GM18861 (cell line): ENCODE measurements around the gene KDM6A.
"Not testable (repeated sequence)": the region's sequence is repeated elsewhere in the genome, so short reads cannot be mapped to it uniquely, and the experiment has no call there.

Source experiments
- ATAC-seq: cut with Tn5 transposase; IDR thresholded peaks from one replicate; pipeline ENCODE4 v1.9.1; 2021; ENCODE audit not compliant: unreplicated experiment

The KDM6A gene

DNA sequence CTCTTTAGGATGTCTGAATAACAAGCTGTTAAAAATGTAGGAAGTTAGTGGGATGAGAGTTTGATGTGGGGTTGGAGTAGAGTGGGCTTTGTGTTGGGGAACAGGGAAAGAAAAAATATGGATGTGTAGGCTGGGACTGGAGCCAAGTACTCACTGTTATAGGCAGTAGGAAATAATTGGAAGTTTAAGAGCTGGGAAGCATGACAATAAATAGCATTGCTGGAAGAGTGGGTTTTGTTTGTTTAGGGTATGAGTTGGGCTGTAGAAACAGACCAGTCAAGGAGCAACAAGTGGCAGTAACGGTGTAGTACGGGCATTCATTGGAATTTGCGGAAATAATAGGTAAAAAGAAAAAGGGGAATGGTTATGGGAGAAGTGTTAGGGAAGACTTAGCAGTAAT lies 81.6 kb downstream of the KDM6A start:
- no peak for ATAC-seq

DNA sequence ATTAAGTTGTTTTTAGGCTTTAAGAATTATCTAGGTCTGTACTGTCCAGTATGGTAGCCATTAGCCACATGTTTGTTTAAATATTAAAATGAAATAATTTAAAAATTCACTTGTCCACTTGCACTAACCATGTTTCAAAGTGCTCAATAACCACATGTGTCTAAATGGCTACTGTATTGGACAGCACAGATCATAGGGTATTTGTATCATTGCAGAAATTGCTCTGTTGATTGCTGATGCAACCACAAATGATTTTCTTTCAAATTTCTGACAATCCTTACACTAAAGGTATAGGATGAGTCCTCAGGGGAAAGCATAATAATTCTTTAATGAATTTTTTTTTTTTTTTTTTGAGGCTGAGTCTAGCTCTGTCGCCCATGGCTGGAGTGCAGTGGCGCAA lies 84.9 kb downstream of the KDM6A start:
- ATAC-seq = no peak

DNA sequence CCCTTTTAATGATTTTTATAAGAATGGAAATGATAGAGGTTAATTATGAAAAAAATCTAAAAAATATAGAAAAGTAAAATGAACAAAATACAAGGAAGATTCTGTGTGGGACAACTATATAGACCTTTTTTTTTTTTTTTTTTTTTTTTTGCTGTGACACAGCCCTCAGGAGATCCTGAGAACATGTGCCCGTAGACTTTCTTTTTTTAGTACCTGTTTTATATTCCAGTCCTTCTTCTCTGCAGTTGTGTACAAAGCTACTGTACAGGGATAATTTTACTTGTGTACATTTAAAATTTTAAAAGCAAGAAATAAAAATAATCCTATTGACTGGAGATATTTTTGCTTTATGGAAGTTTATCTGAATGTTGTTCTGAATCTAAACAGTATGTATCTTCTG lies 85.5 kb downstream of the KDM6A start:
- ATAC-seq = no peak

DNA sequence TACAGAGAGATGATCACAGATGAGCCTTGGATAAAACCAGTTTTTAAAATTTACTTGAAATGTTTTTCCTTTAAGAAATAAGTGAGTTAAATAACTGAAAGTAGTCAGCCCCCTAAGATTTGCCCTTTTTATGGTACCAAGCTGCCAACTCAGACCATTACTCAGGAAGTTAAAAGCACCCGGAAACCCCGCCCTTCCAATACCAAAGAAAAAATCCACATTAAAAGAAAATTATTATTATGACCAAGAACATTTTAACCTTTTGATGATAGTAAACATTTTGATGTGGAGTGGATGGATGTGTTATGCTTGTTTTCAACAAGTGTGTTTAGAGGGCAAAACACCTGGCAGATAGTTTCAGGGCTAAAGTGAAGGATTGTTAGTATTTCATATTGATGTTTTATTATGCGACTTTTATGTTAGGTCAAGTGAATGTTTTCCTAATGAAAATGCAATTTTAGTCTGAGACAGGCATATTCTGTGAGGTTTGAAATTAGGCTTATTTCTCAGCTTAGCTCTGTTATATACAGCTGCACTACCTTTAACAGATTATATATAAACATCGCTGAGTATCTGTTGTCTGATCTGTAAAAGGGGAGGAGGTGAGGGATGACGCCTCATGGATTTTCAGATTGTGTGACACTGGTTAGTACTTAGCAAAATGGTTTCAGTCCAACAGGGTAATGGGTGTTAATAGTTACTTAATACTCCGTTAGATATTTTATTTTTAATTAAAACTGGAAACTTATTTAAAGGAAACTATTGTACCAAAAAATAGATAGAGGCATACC lies 89.0 kb downstream of the KDM6A start:
- no peak for ATAC-seq

DNA sequence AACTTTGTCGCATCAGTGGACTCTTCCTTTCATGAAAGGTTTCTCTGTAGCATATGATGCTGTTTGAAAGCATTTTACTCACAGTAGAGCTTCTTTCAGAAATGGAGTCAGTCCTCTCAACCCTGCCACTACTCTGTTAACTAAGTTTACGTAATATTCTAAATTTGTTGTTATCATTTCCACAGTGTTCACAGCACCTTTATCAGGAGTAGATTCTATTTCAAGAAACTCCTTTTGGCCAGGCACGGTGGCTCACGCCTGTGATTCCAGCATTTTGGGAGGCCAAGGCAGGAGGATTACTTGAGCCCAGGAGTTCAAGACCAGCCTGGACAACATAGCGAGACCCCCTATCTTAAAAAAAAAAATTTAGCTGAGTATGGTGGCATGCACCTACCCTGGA lies 90.0 kb downstream of the KDM6A start:
- ATAC-seq = no peak

DNA sequence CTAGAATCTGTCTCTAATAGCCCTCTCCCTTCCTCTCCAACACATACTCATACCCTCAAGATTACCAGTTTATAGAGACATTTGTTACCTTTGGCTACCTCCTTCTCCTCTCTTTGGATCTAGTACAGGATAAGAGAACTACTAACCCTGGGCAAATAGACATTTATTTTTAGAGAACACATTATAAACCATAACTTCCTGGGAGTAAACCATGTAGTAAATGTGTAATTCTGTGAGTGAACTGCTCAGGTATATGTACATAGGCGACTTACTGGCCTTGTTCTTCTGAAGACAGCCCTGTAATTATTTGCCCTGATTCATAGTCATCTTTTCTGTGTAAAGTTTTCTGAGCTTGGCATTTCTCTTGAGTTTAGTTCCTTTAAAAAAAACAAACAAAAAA lies 94.2 kb downstream of the KDM6A start:
- ATAC-seq = no peak

DNA sequence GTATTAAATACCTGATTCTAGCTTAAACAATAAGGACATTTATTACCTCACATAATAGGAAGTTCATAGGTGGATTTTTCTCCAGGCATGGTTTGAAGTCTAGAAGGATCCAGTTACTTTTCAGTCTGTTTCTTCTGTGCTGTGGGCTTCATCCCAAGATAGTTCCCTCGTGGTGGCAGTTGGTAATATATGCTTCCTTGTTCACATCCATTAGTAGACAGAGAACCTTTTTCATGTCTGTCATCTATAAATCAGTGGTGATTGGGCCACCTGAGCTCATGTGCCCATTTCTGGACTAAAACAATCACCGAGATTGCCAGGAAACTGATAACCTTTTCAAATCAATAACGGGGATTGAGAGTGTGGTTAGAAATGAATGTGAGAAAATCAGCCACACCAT lies 97.7 kb downstream of the KDM6A start:
- no peak for ATAC-seq

DNA sequence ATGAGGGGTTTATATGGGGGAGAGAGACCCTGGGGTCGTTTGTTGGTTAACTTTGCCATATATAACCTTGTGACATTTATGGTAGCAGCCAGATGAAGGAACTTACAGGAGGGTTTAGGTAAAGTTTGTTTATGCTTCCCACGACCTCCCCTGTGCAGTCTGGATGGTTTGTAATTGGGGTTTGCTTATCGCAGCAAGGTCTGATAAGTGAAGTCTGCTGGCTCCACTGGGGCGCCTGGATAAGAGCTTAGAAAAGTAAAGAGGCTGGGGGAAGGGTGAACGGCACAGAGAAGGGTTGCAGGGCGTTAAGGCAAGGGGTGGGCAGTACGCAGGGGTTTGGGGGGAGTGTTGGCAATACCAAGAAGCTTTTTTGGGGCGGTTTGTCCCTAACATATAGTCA lies 98.7 kb downstream of the KDM6A start:
- ATAC-seq = no peak

DNA sequence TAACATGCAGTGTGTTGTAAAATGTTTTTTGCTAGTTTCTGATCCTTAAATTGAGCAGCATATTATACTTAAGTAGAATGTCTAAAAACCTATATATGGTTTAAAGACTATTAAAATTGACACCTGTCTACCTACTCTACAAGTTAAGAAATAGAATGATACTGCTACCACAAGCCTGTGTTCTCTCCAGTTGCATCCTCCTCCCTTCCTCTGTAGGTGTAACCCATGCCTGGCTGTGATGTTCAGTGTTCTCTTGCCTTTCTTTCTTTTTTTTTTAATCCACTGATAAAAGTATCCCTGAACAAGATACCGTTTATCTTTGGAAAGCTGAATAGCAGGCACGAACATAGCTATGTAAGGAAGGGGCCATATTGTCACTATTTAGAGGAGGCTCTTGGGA lies 99.1 kb downstream of the KDM6A start:
- no peak for ATAC-seq

DNA sequence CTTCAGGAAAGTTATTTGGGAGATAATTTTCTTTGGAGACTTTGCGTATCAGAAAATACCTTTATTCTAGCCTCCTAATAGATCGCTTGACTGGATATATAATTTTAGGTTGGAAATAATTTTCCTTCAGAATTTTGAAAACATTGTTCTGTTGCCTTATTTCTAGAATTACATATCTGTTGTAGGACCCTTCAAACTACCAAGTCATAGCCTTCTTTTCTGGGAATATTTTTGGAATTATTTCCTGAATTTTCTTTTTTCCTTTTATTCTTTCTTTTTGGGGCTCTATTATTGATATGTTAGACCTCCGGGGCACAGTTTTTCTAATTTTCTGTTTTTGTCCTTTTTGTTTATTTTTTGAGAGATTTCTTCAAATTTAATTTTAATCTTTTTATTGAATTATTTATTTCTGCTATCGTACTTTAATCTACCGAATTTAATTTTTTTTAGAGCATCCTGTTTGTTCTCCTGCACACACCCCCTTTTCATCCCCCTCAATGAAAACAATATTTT lies 100.5 kb downstream of the KDM6A start:
- no peak for ATAC-seq

DNA sequence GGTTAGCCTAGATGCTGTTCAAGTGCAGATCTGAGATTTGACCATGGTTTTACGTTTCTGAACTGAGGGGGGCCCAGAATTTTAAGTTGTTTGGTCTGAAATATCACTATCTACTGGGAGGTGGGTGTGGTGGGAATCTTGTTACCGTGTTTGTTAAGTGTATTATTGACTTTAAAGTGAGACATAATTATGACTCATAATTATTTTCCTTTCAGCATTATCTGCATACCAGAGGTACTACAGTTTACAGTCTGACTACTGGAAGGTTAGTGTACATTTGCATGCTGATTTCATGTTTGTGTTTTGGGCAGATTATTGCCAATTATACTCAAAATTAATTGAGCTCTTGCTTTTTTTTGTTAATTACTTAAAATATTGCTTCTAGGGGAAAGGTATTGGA lies 101.5 kb downstream of the KDM6A start:
- no peak for ATAC-seq

DNA sequence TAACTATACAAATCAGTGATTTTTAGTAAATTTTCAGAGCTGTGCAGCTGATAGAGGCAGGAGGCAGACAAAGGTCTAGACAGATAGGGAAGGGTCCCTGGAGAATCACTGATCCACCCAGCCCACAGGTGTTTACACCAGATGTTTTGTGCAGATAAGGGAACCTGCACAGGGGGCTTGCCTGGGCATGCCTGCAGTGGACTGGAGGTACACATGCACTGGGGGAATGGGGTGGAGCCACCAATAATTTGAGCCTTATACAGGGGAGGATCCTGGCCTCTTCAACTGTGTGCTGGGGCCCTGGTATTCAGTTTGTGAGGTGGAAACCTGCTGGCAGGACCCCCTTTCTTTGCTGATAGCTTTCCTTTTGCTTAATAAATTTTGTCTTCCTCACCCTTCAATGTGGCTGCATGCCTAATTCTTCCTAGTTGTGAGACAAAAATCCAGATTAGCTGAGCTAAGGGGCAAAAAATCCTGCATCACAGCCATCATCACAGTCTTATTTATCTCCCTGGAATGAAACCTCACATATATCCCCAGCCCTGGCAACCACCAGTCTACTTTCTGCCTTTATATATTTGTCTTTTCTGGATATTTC lies 102.8 kb downstream of the KDM6A start:
- no peak for ATAC-seq

DNA sequence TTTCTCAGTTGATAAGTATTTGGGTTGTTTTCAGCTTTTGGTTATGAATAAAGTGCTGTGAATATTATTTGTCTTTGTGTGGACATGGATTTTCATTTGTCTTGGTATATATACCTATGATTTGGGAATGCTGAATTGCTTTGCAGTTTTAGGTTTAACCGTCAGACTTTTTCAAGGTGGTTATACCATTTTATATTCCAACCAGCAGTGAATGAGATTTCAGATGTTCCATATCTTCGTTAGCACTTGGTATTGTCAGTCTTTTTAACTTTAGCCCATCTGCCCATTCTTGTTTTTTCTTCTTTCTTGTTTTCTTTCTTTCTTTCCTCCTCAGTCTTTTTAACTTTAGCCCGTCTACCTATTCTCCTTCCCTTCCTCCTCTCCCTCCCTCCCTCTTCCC lies 106.0 kb downstream of the KDM6A start:
- ATAC-seq = no peak

DNA sequence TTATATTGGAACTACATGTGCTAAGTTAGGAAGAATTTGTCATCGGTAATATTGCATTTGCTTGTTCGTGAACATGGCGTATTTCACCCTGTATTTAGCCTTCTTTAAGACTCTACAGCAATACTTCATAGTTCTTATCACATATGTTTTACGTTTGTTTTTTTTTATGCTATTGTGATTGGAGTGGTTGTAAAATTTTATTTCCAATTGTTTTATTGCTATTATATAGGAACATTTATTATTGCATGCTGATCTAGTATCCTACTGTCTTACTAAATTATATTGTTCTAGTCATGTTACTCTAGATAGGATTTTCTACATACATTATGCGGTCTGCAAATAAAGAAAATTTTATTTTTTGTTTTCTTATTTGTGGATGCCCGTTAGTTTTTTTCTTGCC lies 107.4 kb downstream of the KDM6A start:
- ATAC-seq = no peak

DNA sequence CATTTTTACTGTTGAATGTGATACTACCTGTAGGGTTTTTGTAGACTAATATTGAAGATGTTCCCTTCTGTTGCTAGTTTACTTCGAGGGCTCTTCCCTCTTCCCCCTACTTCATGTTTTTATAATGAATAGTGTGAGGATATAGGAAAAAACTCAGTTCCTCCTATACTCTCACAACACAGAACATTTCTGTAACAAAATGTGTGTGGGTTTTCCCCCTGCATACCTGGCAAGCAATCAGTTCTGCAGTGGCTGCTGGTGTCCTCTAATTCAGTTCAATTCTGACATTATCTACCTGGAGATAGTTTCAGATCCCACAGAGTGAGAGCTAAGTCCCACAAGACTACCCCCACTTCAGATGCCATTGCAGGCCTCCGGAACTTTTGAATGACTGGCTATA lies 107.9 kb downstream of the KDM6A start:
- ATAC-seq = no peak

DNA sequence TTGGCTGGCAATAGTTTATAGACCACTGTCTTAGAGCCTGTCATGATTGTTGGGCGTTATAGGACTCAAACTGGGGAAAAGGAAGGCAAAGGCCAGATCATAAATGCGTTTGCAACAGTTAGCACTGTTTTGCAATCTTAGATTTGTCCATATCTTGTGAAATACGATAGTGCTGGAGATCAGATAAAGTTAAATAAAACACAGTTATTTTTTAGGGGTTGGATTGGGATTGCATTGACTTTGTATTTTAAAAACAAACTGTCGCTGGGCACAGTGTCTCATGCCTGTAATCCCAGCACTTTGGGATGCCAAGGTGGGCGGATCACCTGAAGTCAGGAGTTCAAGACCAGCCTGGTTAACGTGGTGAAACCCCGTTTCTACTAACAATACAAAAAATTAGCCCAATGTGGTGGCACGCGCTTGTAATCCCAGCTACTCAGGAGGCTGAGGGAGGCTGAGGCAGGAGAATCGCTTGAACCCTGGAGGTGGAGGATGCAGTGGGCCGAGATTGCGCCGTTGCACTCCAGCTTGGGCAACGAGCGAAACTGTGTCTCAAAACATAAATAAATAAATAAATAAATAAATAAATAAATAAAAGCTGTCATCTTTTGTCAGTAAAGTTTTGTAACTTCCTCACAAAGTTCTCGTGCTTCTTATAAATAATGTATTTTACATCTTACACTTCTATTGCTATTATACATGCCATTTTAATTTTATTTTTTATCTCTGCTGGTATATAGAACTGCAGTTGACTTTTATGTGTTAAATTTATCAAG lies 117.2 kb downstream of the KDM6A start:
- ATAC-seq = no peak

DNA sequence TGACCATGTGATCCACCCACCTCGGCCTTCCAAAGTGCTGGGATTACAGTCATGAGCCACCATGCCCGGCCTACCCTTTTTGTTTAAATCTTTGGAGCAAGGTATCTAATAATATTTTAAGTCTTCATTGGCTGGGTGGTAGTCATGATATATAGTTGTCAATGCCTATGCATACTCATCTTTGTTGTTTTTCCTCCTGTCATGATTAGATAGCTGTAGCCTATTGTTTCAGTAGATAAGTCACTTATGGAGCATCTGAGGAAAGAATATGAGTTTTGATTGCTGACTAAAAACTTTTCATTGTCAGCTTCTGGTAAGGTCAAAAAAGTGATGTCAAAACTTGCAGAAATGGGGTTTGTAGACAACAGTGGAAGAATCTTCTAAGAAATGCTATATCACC lies 119.8 kb downstream of the KDM6A start:
- no peak for ATAC-seq

DNA sequence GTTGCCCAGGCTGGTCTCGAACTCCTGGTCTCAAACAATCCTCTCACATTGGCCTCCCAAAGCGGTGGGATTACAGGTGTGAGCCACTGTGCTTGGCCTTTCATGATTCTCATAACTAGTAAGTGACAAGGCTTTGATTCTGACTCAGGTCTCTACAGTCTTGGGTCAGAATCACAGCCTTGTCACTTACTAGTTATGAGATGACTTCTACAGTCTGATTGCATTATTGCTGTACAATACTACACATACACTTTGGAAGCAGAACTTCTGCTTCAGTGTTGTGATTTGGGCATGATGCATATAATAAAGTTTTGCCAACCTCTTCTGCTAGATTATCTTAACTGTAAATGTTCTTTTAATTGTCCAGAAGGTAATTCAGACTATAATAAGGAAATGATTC lies 123.3 kb downstream of the KDM6A start:
- no peak for ATAC-seq

DNA sequence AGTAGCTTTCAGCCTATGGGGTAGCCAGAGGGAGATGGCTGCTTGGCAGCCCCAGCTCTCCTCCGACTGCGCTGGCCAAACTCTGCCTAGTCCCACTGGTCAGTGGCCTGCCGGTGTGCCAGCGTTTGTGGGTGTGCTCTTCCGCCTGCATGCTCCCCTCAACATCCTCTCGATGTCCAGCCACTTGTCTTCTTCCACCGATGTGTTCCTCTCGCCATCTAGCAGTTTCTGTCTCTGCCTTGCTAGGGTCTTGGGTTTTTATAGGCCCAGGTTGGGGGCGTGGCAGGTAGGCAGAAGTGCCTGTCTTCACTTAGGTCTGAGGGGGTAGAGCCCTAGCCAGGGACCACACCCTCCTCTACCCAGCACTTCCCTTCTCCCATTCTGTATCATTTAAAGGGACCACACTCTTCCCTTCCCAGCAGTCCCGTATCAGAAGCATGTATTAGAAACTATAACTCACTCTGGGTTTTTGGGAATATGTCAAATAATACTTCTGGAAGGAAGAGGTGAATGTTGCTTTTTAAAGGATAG lies 124.4 kb downstream of the KDM6A start:
- no peak for ATAC-seq

DNA sequence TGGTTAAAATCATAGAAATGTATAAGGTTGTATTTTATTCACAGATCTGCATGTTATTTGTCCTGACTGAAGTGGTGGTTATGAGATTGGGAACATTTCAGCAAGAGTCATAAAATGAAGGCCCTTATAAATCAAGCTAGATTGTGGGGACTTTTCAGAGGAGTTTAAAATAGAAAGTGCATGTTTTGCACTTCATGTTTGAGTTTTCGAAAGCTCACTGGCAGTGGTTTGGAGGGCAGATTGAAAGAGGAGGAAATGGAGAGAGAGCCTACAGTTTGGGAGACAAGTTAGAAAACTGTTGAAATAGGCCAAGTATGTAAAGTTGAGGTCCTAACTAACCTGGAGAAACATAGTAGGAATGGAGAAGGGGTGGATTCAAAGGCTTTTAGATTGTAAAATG lies 124.9 kb downstream of the KDM6A start:
- peak; percentile 40 for ATAC-seq

DNA sequence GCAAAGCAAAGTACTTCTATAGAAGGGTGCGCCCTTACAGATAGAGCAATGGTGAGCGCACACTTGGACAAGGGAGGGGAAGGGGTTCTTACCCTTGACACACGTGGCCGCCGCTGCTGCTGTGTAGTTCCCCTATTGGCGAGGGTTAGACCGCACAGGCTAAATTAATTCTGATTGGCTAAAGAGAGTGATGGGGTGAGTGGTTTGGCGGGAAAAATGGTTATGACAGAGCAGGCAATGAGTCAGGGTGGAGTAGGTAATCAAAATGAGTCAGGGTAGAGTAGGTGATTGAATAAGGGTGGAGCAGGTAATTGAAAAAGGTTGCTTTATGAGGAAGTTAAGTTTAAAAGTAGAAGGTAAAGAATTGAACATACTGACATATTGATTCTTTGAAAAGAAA lies 126.2 kb downstream of the KDM6A start:
- ATAC-seq = not testable (repeated sequence)

DNA sequence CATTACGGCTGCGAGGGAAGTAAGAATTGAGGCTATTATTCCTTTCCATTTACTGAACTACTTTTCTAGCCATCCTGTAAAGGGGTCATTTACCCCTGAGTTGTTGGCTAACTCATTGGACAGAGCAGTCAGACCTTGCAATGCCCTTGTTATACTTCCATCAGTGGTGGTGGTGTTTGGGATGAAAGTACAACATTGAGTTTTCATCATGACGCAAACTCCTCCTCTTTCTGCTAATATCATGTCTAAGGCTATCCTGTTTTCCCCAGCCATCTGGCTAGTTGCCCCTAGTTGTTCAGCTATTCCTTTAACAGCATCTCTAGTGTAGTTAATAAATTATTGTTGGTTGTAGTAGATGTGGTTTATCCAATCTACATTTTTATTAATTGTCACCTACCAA lies 126.9 kb downstream of the KDM6A start:
- ATAC-seq = not testable (repeated sequence)
